DND-41 (cell line): ENCODE measurements around the gene SLC25A38.

Source experiments
- EZH2 ChIP-seq: IDR thresholded peaks from 3 replicates; pipeline ENCODE4 v1.6.1; 2012; ENCODE audit warnings: borderline replicate concordance, low read depth, mild to moderate bottlenecking, moderate library complexity, low read length, inconsistent platforms; ENCODE audit not compliant: severe bottlenecking
- TF ChIP-seq, protein P1 (sequence below): IDR thresholded peaks from 2 replicates; pipeline ENCODE4 v1.5.1; 2012; ENCODE audit warnings: borderline replicate concordance, low read length, moderate library complexity, mild to moderate bottlenecking; ENCODE audit not compliant: poor library complexity, severe bottlenecking; ENCODE audit errors: extremely low read depth

DNA sequence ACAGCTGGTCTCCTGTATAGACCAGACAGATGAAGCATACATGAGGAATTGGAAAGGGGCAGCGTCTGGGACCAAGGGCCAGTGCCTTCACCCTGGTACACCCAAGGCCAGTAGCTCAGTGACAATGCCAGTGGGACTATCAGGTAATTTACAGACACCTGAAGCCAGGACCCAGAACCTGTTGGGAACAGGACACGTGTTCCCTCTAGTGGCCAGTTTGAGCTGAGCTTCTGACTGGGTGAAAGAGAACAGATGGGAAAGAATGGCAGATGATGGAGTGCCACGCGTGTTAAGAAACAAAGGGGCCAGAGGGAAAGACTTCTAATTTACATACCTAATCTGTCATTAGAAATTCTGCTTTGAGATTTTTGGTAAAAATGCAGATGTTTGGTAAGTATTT, 5.1 kb upstream of the SLC25A38 start:
- TF ChIP-seq, protein P1, sequence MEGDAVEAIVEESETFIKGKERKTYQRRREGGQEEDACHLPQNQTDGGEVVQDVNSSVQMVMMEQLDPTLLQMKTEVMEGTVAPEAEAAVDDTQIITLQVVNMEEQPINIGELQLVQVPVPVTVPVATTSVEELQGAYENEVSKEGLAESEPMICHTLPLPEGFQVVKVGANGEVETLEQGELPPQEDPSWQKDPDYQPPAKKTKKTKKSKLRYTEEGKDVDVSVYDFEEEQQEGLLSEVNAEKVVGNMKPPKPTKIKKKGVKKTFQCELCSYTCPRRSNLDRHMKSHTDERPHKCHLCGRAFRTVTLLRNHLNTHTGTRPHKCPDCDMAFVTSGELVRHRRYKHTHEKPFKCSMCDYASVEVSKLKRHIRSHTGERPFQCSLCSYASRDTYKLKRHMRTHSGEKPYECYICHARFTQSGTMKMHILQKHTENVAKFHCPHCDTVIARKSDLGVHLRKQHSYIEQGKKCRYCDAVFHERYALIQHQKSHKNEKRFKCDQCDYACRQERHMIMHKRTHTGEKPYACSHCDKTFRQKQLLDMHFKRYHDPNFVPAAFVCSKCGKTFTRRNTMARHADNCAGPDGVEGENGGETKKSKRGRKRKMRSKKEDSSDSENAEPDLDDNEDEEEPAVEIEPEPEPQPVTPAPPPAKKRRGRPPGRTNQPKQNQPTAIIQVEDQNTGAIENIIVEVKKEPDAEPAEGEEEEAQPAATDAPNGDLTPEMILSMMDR: peak; percentile 88
- no peak for TF ChIP-seq EZH2
